SH-SY5Y (cell line): ENCODE results near the gene CPXM1.

Experiments
- GATA2 ChIP-seq: IDR thresholded peaks from 2 replicates; pipeline ENCODE4 v1.6.1; 2011; ENCODE audit warnings: mild to moderate bottlenecking, low read depth, low read length
- GATA3 ChIP-seq: IDR thresholded peaks from 2 replicates; pipeline ENCODE4 v1.6.1; 2011; ENCODE audit warnings: low read depth, mild to moderate bottlenecking, low read length, moderate library complexity

The CPXM1 gene

DNA sequence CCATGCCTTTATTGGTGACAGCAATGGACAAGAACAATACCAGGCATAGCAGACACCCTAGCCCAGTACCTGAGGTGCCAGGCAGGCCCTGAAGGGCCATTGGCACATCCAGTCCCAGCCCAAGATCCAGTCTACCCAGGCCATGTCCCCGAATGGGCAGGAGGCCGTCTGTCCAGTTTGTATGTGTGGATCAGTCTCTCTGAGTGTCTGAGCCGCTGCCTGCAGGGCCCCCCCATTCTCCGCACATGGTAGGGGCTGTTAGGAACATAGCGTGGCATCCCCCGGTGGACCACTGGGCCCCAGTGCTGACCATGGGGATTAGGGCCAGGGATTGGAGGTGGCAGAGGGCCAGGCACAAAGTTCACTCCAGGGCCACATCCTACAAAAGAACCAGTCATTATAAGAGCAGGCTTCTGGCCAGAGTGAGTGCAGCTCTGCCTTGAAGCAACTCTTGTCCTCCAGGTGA, 34.9 kb upstream of the CPXM1 start:
- TF ChIP-seq GATA2 (no peak), GATA3 (no peak)

DNA sequence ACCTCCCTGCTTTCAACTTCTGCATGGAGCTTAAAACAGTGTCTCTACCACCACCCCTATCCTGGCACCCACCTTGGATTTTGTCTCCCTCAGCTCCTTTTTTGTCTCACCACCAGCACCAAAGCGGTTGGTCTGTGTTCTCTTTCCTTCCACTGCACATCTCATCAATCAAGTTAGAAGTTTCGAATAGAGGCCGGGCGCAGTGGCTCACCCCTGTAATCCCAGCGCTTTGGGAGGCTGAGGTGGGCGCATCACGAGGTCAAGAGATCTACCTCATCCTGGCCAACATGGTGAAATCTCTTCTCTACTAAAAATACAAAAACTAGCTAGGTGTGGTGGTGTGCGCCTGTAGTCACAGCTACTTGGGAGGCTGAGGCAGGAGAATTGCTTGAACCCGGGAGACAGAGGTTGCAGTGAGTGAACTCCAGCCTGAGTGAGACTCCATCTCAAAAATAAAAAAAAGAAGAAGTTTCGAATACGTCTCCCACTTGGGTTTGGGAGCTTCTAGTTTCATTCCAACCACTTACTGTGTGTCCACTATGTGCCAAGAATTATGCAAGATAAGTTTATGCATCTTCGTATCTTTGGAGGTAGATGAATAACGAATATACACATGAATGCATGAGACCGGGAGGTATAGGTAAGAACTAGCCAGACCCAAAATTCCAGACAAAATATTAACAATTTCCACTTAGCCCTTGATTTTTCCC, 34.1 kb upstream of the CPXM1 start:
- TF ChIP-seq GATA3 (no peak), GATA2 (no peak)

DNA sequence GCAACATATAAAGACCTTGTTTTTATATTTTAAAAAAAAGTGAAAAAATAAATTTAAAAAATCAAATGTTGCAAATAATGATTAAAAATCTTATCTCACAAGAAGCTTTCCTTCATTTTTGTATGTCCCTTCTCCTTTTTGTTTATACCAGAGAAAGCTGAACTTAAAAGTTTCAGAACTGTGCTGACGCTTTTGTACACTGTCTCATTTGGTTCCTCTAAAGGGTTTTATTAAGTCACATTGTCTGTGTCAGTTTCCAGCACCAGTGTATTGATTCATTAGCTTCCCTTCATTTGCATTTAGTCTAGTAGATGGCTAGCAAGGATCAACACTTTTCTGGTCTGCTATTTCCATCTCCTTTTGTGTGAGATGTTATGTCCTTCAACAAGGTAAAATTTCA, 33.3 kb upstream of the CPXM1 start:
- no peak for TF ChIP-seq GATA2
- TF ChIP-seq GATA3 = no peak

DNA sequence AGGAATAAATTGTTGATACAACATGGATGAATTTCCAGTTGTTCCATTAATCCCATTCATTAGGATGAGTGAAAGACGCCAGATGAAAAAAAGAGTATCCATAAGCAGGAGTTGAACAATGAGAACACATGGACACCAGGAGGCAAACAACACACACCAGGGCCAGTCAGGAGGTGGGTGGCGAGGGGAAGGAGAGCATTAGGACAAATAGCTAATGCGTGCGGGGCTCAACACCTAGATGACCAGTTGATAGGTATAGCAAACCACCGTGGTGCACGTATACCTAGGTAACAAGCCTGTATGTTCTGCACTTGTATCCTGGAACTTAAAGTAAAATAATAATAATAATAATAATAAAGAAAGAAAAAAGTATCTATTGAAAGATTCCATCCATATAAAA, 28.9 kb upstream of the CPXM1 start:
- no peak for TF ChIP-seq GATA3
- TF ChIP-seq GATA2 = no peak

DNA sequence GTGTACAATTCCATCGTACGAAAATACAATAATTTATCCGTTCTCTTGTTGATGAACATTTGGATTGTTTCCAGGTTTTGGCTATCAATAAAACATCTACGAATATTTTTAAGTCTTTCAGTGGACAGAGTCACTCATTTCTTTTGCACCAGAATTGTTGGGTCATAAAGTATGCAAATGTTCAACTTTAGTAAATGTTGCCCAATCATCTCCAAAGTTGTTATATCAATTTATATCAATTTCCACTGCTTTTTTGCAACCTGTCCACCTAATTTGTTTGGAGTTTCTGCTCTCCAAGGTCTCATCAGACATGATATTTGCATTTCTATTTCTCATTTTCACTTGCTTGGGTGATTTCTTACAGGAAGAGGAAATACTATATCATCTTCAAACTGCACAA, 26.2 kb upstream of the CPXM1 start:
- no peak for TF ChIP-seq GATA3
- TF ChIP-seq GATA2 = no peak

DNA sequence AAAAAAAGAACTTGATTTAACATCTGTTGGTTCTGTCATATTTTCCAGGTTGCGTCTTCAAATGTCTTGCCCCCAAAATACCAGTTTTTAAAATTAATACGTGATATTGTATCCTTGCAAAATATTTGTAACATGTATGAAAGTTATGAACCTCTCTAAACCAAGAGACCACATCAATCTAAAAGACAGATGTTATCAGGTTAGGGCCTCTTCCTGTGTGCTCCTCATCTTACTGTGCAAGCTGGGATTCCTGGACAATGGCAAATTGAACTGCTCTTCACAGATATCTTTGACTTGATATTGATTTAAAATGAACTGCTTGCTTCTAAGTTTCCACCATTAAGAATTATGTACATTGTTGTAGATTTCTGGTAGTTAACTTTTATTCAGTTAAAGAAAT, 25.3 kb upstream of the CPXM1 start:
- TF ChIP-seq GATA3 = no peak
- no peak for TF ChIP-seq GATA2

DNA sequence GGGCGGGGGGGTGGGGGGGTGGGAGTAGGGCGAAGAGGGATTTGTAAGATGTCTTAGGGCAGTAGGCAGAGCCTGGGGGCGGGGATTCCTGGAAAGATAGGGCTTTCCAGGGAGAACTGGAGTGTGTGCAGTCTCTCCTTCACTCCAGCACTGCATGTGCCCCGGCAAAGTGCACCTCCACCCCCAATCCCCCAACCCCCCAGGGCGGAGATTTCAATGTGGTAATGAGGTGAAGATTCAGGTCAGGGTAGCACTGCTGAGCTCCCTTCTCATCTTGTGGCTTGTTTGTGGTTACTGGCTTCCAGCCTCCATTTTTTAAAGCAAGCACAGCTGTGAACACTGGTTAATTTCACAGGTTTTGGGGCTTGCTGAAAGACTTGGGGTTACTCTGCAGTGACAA, 21.6 kb upstream of the CPXM1 start:
- TF ChIP-seq GATA3 (no peak), GATA2 (no peak)

DNA sequence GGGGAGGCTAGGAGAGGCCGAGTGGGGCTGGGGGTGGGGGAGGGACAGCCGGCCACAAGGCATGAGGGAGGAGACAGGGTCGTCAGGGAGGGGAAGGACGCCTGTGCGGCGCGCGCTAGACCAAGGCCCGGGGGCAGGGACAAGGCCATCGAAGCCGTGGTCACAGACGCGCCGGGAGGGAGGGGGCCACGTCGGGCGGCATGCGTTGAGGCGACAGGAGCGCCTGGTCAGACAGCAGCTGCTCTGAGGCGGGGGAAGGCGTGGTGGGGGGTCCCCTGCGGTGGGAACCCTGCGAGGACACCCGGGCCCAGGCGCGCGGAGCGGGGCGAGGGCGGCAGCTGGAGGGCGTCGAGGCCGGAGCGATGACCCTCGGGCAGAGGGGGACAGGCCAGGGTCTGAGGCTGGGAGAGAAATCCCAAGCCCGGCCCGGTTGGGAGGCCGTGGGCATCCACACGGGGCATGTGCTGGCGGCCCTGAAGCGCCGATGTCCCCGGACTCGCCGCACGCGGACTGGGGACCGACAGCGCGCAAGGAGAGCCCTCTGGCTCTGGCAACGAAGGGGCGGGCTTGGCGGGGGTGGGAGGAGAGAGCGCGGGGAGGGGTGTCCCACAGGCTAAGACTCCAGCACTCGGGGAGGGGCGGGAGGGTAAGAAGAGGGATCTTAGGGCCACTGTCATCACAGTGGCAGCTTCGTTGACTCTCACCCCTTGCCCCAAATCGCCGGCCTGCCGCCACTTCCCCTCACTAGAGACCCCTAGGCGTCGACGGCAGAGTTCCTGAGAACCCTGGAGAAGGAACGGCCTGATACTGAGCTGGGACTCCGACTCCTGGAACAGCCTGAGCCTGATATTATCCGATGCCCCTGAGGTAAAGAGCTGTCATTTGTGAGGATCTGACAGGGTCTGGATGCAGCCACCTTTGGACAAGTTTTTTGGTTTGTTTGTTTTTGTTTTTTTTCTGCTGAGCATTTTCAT, 20.8 kb upstream of the CPXM1 start:
- TF ChIP-seq GATA3 = no peak
- no peak; the same call in 1 of the 2 replicates for TF ChIP-seq GATA2

DNA sequence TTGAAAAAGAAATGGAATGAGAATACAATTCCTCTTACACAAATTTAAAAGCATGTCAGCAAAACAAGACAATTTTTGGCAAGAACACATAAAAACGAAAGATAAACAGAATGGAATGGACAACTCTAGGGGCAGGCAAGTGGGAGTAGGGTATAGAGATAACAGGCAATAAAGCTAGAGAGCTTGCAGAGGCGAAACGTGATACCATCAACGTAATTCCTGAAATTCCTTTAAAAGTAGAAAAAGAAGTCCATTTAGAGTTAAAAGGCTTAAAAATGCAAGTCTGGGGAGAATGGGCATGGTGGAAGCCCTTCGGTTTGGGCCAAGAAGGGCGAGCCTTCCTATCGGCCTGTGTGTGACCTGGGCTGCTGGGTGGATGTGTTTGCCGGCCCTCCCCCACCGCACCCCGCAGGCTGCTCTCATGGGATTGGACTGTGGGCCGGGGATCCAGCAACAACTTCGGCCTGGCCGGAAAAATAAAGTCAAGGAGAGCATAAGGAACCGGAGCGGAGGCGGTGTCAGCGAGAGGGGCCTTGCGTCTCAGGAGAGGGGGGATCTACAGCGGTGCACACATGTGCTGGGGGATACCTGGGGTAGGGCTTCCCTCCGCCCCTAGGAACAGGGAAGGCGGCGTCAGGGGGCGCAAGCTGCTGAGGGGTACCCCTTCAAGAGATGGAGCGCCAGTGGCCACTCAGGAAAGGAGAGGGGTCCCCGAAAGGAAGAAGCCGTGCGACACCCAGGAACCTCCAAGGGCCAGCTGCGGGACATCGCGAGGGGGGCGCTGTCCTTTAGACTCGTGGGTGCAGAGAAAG, 19.9 kb upstream of the CPXM1 start:
- no peak for TF ChIP-seq GATA2
- TF ChIP-seq GATA3 = no peak

DNA sequence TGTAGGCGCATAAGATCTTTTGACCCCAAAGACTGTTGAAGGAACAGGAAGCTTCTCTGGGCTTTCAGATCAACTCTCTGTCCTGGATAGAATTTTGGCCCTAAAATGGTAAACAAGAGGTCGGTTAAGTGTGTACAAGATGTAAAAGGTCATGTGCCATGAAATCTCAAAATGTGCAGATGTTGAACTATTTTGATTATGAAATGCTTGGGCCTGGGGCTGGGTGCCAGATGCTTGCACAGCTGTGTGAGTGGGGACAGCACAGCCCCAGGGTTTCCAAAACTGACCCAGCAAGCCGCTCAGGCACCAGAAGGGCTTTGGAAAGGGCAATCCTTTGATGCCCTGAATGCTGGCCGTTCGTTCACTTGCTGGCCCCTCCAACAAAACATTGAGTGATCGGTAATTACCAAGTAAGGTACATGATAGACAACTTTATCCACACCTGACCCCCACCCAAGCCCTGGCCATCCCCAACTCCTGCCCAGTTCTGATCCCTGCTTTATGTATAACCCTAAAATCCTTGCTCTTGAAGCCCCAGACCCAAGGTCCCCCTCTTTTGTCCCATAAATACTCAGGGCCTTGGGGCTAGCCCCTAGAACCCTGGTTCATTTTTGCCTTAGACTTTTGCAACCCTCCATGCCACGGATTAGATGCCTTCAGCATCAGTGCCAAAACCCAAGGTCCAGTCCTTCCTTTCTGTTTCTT, 17.6 kb upstream of the CPXM1 start:
- TF ChIP-seq GATA2 (no peak), GATA3 (no peak)

DNA sequence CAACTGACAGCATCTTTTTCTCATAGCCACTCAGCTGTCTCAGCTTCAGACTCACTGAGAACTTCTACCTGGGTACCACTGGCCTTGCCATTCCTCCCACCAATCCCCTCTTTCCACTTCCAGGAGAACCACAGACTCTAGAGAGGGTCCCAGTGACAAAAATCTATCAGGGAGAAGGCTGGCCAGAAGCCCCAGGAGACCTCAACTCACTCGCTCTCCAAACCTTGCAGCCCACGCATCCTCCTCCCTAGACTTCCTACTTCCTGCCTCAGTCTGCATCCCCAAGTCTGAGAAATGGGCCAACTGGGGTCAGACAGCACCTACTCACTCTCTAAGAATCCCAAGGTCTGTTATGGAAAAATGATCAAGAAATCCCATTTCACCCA, 16.9 kb upstream of the CPXM1 start:
- TF ChIP-seq GATA3 = no peak
- TF ChIP-seq GATA2 = no peak

DNA sequence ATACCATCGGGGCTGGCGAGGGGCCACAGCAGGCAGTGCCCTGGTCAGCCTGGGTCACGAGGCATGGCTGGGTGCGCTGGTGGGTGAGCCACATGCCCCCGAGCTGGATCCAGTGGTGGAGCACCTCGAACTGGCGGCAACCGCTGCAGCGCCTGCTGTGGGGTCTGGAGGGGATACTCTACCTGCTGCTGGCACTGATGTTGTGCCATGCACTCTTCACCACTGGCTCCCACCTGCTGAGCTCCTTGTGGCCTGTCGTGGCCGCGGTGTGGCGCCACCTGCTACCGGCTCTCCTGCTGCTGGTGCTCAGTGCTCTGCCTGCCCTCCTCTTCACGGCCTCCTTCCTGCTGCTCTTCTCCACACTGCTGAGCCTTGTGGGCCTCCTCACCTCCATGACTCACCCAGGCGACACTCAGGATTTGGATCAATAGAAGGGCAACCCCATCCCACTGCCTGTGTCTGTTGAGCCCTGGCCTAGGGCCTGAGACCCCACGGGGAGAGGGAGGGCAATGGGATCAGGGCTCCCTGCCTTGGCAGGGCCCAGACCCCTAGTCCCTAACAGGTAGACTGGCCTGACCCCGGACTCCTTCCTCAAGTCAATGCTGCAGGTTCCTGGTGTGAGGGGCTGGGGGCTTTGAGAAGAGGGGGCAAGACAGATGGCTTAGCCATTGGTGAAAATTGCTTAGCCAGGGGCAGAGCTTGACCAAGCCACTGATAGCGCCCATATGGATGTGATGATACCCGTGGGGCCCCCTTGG, 16.3 kb upstream of the CPXM1 start:
- no peak for TF ChIP-seq GATA3
- TF ChIP-seq GATA2 = no peak

DNA sequence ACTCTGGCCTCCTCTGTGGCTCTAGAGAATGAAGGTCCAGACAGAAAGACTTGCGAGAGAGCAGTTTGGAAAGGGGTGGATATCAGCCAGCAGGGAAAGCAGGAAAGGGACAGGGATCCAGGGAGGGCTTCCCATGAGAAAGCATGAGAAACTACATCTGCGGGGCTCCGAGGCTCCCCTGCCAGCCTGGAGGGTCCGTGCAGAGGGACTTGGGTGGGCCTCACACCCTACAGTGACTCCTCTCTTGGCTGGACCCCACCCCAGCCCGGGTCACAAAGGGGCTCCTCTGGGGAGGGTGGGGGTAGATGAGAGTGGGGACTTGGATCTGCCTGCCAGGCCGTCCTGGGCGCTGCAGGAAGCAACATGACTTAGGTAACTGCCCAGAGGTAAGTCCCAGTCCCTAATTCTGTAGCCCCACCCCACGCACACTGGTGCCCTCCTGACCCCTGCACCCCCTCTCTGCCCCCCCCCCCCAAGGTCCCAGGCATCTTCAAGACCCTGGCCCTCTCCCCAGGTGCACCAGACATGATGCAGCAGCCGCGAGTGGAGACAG, 15.7 kb upstream of the CPXM1 start, which contains the start of gene TMEM239:
Gene TMEM239, plus strand, starts transcription at position 335 of the 553 bp plus-strand sequence. Its CDS starts 191 bp downstream, at position 526.
- TF ChIP-seq GATA2 (no peak), GATA3 (no peak)
